ENCODE measurements around the gene ENTPD2. TPM values are rescaled to one million over a fixed set of nuclear protein-coding genes. Genes with fewer than 3 reads are reported as not detected.

Gene ENTPD2
- 10 to 100 TPM in 1 of 4 donors, 1 to 10 TPM in 1, not detected in 2; 2.4 to 11.5 TPM for total RNA-seq

DNA sequence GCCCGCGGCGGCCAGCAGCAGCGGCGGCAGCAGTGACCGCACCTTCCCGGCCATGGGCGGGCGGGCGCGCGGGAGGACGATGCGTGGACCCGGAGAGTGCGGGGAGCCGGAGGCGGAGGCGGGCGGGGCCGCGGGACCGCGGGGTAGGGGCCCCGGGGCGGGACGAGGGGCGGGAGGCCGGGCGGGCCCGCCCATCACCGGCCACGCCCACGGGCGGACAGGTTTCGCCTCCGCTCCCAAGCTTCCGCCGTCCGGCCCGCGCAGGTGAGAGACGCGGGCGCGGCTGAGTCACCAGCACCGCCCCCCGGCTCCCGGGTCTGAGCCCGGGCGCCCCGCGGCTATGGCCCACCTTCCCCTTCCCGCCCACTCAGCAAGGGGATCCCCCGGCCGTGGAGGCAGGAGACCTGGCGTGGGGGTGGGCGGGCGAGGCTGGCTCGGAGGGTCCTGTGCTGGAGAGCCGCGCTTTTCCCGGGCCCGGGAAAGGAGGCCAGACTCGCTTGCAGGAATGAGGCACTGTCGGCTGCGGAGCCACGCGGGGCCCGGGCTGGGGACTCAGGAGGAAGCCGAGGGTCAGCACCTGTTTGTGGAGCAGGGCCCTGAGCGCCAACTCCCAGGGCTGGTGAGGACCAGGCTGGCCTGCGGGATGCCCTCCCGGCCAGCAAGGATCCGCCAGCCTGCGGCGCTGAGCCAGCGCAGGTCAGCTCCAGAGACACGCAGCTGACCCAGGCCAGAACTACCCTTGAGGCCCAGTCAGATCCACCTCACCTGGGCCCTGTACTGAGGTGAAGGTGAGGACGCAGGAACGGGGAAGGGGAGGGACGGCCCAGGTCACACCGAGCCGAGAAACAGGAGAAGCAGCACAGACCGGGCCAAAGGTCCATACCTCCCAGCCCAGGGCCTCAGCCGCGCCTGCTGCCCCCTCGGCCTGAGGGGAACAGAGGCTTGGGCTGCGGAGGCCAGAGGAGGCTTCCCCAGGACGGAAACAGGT lies at the start of gene ENTPD2:
TSS of gene ENTPD2 (minus strand) at position 118 of the 988 bp plus-strand sequence. CDS start at position 54, 64 bp downstream.
- peak within 1 kb of the TSS in 1 of 2 donors; percentile 65 for H3K27ac ChIP-seq
- no peaks in the 10 kb centered on the region for H3K36me3 ChIP-seq
- no peak for DNase-seq
- H3K4me3 ChIP-seq: peak within 1 kb of the TSS in 1 of 2 donors; percentile 19
- intact Hi-C loops (cut with DNase I; ENCODE audit: low total_unique reads): no loop called here
- peaks cover 5% of the 10 kb centered on the region in 2 donors for H3K27me3 ChIP-seq
- peaks cover 6 to 29% of the 10 kb centered on the region in 2 donors for H3K4me1 ChIP-seq
- TF ChIP-seq POLR2A (IDR thresholded peaks at IDR 0.05): no peak
- TF ChIP-seq, protein P1, sequence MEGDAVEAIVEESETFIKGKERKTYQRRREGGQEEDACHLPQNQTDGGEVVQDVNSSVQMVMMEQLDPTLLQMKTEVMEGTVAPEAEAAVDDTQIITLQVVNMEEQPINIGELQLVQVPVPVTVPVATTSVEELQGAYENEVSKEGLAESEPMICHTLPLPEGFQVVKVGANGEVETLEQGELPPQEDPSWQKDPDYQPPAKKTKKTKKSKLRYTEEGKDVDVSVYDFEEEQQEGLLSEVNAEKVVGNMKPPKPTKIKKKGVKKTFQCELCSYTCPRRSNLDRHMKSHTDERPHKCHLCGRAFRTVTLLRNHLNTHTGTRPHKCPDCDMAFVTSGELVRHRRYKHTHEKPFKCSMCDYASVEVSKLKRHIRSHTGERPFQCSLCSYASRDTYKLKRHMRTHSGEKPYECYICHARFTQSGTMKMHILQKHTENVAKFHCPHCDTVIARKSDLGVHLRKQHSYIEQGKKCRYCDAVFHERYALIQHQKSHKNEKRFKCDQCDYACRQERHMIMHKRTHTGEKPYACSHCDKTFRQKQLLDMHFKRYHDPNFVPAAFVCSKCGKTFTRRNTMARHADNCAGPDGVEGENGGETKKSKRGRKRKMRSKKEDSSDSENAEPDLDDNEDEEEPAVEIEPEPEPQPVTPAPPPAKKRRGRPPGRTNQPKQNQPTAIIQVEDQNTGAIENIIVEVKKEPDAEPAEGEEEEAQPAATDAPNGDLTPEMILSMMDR (IDR thresholded peaks at IDR 0.05): no peak
- H3K9me3 ChIP-seq: no peaks in the 10 kb centered on the region

DNA sequence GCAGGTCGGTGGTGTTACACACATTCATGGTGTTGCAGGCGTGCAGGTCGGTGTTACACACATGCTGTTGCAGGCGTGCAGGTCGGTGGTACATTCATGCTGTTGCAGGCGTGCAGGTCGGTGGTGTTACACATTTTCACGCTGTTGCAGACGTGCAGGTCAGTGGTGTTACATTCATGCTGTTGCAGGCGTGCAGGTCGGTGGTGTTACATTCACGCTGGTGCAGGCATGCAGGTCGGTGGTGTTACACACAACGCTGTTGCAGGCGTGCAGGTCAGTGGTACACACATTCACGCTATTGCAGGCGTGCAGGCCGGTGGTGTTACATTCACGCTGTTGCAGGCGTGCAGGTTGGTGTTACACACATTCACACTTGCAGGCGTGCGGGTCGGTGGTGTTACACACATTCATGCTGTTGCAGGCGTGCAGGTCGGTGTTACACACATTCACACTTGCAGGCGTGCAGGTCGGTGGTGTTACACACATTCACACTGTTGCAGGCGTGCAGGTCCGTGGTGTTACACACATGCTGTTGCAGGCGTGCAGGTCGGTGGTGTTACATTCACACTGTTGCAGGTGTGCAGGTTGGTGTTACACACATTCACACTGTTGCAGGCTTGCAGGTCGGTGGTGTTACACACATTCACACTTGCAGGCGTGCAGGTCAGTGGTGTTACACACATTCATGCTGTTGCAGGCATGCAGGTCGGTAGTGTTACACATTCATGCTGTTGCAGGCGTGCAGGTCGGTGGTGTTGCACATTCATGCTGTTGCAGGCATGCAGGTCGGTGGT lies 49.5 kb upstream of the ENTPD2 start:
- Histone ChIP-seq H3K9me3 (no peaks in the 10 kb centered on the region), H3K36me3 (no peaks in the 10 kb centered on the region), H3K27ac (no peak overlapping the region), H3K27me3 (no peaks in the 10 kb centered on the region), H3K4me3 (no peak overlapping the region), H3K4me1 (no peaks in the 10 kb centered on the region)
- DNase-seq: no peak
- intact Hi-C loops (cut with DNase I; ENCODE audit: low total_unique reads): no loop called here
- no peak for TF ChIP-seq POLR2A (IDR thresholded peaks at IDR 0.05)
- TF ChIP-seq, protein P1 (IDR thresholded peaks at IDR 0.05): no peak

DNA sequence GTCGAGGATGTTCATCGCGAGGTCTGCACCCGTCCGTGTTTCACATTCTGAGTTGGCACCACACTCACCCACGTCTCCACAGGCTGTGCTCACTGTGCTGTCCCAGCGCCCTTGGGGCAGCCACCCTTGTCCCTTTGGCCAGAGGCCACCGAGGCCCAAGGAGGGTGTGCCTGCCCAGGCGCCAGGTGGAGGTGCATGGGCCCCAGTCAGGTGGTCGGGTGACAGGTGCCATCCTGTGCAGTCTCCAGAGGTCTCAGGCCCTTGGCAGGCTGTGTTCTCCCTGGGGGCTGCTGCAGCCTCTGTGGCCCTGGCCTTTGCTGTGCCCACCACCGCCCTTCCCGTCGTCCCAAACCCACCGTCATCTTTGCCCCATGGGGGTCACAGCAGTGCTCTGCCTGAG lies 45.4 kb upstream of the ENTPD2 start:
- H3K4me3 ChIP-seq: no peak overlapping the region
- DNase-seq: no peak
- intact Hi-C loops (cut with DNase I; ENCODE audit: low total_unique reads): no loop called here
- no peaks in the 10 kb centered on the region for H3K27me3 ChIP-seq
- no peaks in the 10 kb centered on the region for H3K4me1 ChIP-seq
- H3K27ac ChIP-seq: no peak overlapping the region
- TF ChIP-seq, protein P1 (IDR thresholded peaks at IDR 0.05): no peak
- TF ChIP-seq POLR2A (IDR thresholded peaks at IDR 0.05): no peak
- H3K9me3 ChIP-seq: no peaks in the 10 kb centered on the region
- no peaks in the 10 kb centered on the region for H3K36me3 ChIP-seq

DNA sequence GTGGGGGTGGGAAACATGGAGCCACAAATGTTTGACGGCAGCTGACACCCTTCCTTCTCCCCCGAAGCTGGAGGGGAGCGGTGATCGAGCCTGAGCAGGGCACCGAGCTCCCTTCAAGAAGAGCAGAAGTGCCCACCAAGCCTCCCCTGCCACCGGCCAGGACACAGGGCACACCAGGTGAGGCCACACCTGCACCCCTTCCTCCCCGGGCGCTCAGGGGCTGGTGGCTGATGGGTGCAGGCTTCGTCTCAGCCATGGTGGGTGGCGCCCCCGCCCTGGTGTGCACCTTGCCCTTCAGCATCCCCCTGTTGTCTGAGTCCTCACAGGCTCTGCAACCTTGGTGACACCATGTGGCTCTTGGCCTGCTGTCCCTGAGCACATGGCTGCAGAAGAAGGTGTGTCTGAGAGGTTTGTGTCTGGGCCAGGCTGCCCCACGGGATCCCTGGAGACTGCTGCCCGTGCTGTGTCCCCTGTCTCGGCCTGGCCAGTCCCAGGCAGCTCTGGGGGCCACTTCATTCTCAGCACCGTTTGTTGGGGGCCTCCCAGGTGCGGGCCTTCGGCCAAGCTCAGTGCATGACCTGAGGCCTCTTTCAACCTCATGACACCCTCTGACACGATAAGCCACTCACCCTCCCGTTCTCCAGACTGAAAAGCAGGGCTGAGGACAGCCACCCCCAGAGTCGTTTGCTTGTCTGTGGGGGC lies 44.1 kb upstream of the ENTPD2 start:
- no peak overlapping the region for H3K27ac ChIP-seq
- intact Hi-C loops (cut with DNase I; ENCODE audit: low total_unique reads): no loop called here
- TF ChIP-seq POLR2A (IDR thresholded peaks at IDR 0.05): no peak
- TF ChIP-seq, protein P1 (IDR thresholded peaks at IDR 0.05): no peak
- H3K4me1 ChIP-seq: no peaks in the 10 kb centered on the region
- DNase-seq: no peak
- no peak overlapping the region for H3K4me3 ChIP-seq
- H3K27me3 ChIP-seq: no peaks in the 10 kb centered on the region
- no peaks in the 10 kb centered on the region for H3K36me3 ChIP-seq
- no peaks in the 10 kb centered on the region for H3K9me3 ChIP-seq

Data from uterus (tissue), 4 donors.